Thymus (tissue), 11 donors: ENCODE measurements around the gene FAM83G. TPM values are rescaled to one million over a fixed set of nuclear protein-coding genes. Genes with fewer than 3 reads are reported as not detected.

Source experiments
- DNase-seq, 9 donors: peaks; one replicate each; pipeline ENCODE4 v3.0.0-alpha.2; 2013; ENCODE audit warnings: low spot score in 9 of 9, low read depth in 6 of 9, missing footprints in 1 of 9
- H3K27ac ChIP-seq, 2 donors: one replicate each; pipeline ENCODE4 v1.5.1; 2013; ENCODE audit warnings: control low read depth in 1 of 2, low read depth in 1 of 2, low read length in 1 of 2, mild to moderate bottlenecking in 1 of 2, moderate library complexity in 1 of 2
- H3K27me3 ChIP-seq, 2 donors: one replicate each; pipeline ENCODE4 v1.5.1; 2013; ENCODE audit warnings: low read length in 1 of 2; ENCODE audit not compliant: control insufficient read depth in 2 of 2, insufficient read depth in 1 of 2
- H3K36me3 ChIP-seq, 2 donors: one replicate each; pipeline ENCODE4 v1.5.1; 2013; ENCODE audit warnings: low read length in 1 of 2, mild to moderate bottlenecking in 1 of 2, moderate library complexity in 1 of 2; ENCODE audit not compliant: control insufficient read depth in 2 of 2, insufficient read depth in 2 of 2
- H3K4me1 ChIP-seq, 2 donors: one replicate each; pipeline ENCODE4 v1.5.1; 2013; ENCODE audit warnings: low read length in 2 of 2; ENCODE audit not compliant: control insufficient read depth in 2 of 2, insufficient read depth in 2 of 2
- H3K4me3 ChIP-seq, 2 donors: one replicate each; pipeline ENCODE4 v1.5.1; 2013; ENCODE audit warnings: low read length in 2 of 2, control low read depth in 1 of 2, mild to moderate bottlenecking in 1 of 2
- H3K9me3 ChIP-seq, 2 donors: one replicate each; pipeline ENCODE4 v1.5.1; 2013; ENCODE audit warnings: low read length in 1 of 2, mild to moderate bottlenecking in 1 of 2; ENCODE audit not compliant: control insufficient read depth in 2 of 2, insufficient read depth in 1 of 2
- WGBS: extraction: QIAGEN DNeasy Blood & Tissue Kit; methylation state at CpG from one replicate; pipeline ENCODE4 v1.1.7; 2013; 5-methylcytosine and 5-hydroxymethylcytosine counted together
- polyA plus RNA-seq: library from polyadenylated mRNA; stranded (reverse); fragments of 200-250 nt; gene quantifications from one replicate; pipeline ENCODE4 v1.2.3, GENCODE V29; 2013
- total RNA-seq: library from RNA; stranded (reverse); fragments of 120-200 nt; gene quantifications from one replicate; pipeline ENCODE4 v1.2.4, GENCODE V29; 2013
- donor health status: healthy.

FAM83G gene
- total and polyA plus RNA-seq, 2 donors: 3.8 to 7.7 TPM

- no peaks in the 10 kb centered on the region for H3K9me3 ChIP-seq
- H3K4me3 ChIP-seq: no peak overlapping the region
- no peak overlapping the region for H3K27ac ChIP-seq
- peaks cover 0 to 9% of the 10 kb centered on the region in 2 donors for H3K36me3 ChIP-seq
- peaks cover 0 to 26% of the 10 kb centered on the region in 2 donors for H3K4me1 ChIP-seq
- H3K27me3 ChIP-seq: no peaks in the 10 kb centered on the region
- 79% methylated on average over 23 of the region's 23 CpGs for WGBS
- no peak for DNase-seq
Measured at GRCh38 chr17:18968945-18969887, 35.3 kb downstream of the FAM83G start.

GRCh38 chr17:18968345-18968744 lies 36.2 kb downstream of the FAM83G start:
- H3K9me3 ChIP-seq: no peaks in the 10 kb centered on the region
- H3K27ac ChIP-seq: no peak overlapping the region
- H3K4me1 ChIP-seq: peaks cover 0 to 26% of the 10 kb centered on the region in 2 donors
- 70% methylated on average over 4 of the region's 4 CpGs for WGBS
- H3K27me3 ChIP-seq: peaks cover 0 to 2% of the 10 kb centered on the region in 2 donors
- H3K4me3 ChIP-seq: no peak overlapping the region
- no peak for DNase-seq
- H3K36me3 ChIP-seq: peaks cover 0 to 9% of the 10 kb centered on the region in 2 donors

GRCh38 chr17:18967916-18968315 lies 36.6 kb downstream of the FAM83G start:
- H3K27ac ChIP-seq: no peak overlapping the region
- no peaks in the 10 kb centered on the region for H3K9me3 ChIP-seq
- peaks cover 0 to 26% of the 10 kb centered on the region in 2 donors for H3K4me1 ChIP-seq
- no peak overlapping the region for H3K4me3 ChIP-seq
- H3K27me3 ChIP-seq: peaks cover 0 to 2% of the 10 kb centered on the region in 2 donors
- no peak for DNase-seq
- H3K36me3 ChIP-seq: peaks cover 0 to 6% of the 10 kb centered on the region in 2 donors
- 61% methylated on average over 4 of the region's 4 CpGs for WGBS

GRCh38 chr17:18966831-18967624 lies 37.5 kb downstream of the FAM83G start:
- no peak overlapping the region for H3K4me3 ChIP-seq
- H3K36me3 ChIP-seq: peaks cover 0 to 5% of the 10 kb centered on the region in 2 donors
- H3K27ac ChIP-seq: no peak overlapping the region
- peaks cover 0 to 26% of the 10 kb centered on the region in 2 donors for H3K4me1 ChIP-seq
- H3K9me3 ChIP-seq: no peaks in the 10 kb centered on the region
- 69% methylated on average over 19 of the region's 19 CpGs for WGBS
- H3K27me3 ChIP-seq: peaks cover 0 to 2% of the 10 kb centered on the region in 2 donors
- DNase-seq: no peak

- no peaks in the 10 kb centered on the region for H3K36me3 ChIP-seq
- H3K9me3 ChIP-seq: no peaks in the 10 kb centered on the region
- H3K4me1 ChIP-seq: peaks cover 0 to 29% of the 10 kb centered on the region in 2 donors
- H3K27me3 ChIP-seq: peaks cover 0 to 3% of the 10 kb centered on the region in 2 donors
- no peak overlapping the region for H3K4me3 ChIP-seq
- 82% methylated on average over 14 of the region's 14 CpGs for WGBS
- DNase-seq: no peak
- no peak overlapping the region for H3K27ac ChIP-seq
Measured at GRCh38 chr17:18965530-18966236, 38.9 kb downstream of the FAM83G start.

- Histone ChIP-seq H3K4me3 (no peak overlapping the region), H3K27ac (no peak overlapping the region), H3K36me3 (no peaks in the 10 kb centered on the region), H3K9me3 (no peaks in the 10 kb centered on the region), H3K4me1 (peaks cover 0 to 30% of the 10 kb centered on the region in 2 donors), H3K27me3 (peaks cover 0 to 4% of the 10 kb centered on the region in 2 donors)
- DNase-seq: no peak
- 96% methylated on average over 9 of the region's 9 CpGs for WGBS
Measured at GRCh38 chr17:18964550-18964949, 40.0 kb downstream of the FAM83G start.

- 95% methylated on average over 9 of the region's 9 CpGs for WGBS
- no peak for DNase-seq
- no peaks in the 10 kb centered on the region for H3K36me3 ChIP-seq
- H3K27me3 ChIP-seq: peaks cover 0 to 4% of the 10 kb centered on the region in 2 donors
- H3K4me1 ChIP-seq: peaks cover 0 to 24% of the 10 kb centered on the region in 2 donors
- H3K4me3 ChIP-seq: no peak overlapping the region
- H3K9me3 ChIP-seq: peaks cover 0 to 2% of the 10 kb centered on the region in 2 donors
- no peak overlapping the region for H3K27ac ChIP-seq
Measured at GRCh38 chr17:18964018-18964351, 40.6 kb downstream of the FAM83G start.

GRCh38 chr17:18963126-18964017 lies 41.2 kb downstream of the FAM83G start:
- WGBS: 97% methylated on average over 23 of the region's 23 CpGs
- no peak overlapping the region for H3K27ac ChIP-seq
- peaks cover 0 to 3% of the 10 kb centered on the region in 2 donors for H3K9me3 ChIP-seq
- no peak for DNase-seq
- H3K36me3 ChIP-seq: no peaks in the 10 kb centered on the region
- H3K27me3 ChIP-seq: peaks cover 0 to 4% of the 10 kb centered on the region in 2 donors
- H3K4me3 ChIP-seq: no peak overlapping the region
- peaks cover 0 to 18% of the 10 kb centered on the region in 2 donors for H3K4me1 ChIP-seq
